GM13977 (cell line): ENCODE measurements around the gene STK33.

ENCODE experiments used
- DNase-seq: peaks from one replicate; pipeline ENCODE4 v3.0.0; 2012; ENCODE audit warnings: low spot score
- in situ Hi-C: fragments of 300-500 bp; cut with MboI; formaldehyde crosslinking; loops from one replicate; pipeline ENCODE4 v1.12.0; 2022; ENCODE audit warnings: low sequenced_read_pairs, low pct_unique_long_range_greater_than_20kb, mixed read lengths, inconsistent platforms; ENCODE audit not compliant: unreplicated experiment
- TF ChIP-seq, protein P1 (sequence below): IDR thresholded peaks from 2 replicates; pipeline ENCODE4 v1.5.1; 2012; ENCODE audit warnings: mild to moderate bottlenecking, control low read depth; ENCODE audit not compliant: insufficient read depth; ENCODE audit errors: extremely low read depth, missing control alignments

Gene STK33

GRCh38 chr11:8564526-8564925 is 29.5 kb downstream of the STK33 start:
- no peak for DNase-seq
- TF ChIP-seq, protein P1, sequence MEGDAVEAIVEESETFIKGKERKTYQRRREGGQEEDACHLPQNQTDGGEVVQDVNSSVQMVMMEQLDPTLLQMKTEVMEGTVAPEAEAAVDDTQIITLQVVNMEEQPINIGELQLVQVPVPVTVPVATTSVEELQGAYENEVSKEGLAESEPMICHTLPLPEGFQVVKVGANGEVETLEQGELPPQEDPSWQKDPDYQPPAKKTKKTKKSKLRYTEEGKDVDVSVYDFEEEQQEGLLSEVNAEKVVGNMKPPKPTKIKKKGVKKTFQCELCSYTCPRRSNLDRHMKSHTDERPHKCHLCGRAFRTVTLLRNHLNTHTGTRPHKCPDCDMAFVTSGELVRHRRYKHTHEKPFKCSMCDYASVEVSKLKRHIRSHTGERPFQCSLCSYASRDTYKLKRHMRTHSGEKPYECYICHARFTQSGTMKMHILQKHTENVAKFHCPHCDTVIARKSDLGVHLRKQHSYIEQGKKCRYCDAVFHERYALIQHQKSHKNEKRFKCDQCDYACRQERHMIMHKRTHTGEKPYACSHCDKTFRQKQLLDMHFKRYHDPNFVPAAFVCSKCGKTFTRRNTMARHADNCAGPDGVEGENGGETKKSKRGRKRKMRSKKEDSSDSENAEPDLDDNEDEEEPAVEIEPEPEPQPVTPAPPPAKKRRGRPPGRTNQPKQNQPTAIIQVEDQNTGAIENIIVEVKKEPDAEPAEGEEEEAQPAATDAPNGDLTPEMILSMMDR, result no peak
- in situ Hi-C loops, result loop anchor here (10.0 to 25.0 kb wide), 2 partner anchors 227 to 340 kb away; no protein-coding TSS in a partner anchor

DNA sequence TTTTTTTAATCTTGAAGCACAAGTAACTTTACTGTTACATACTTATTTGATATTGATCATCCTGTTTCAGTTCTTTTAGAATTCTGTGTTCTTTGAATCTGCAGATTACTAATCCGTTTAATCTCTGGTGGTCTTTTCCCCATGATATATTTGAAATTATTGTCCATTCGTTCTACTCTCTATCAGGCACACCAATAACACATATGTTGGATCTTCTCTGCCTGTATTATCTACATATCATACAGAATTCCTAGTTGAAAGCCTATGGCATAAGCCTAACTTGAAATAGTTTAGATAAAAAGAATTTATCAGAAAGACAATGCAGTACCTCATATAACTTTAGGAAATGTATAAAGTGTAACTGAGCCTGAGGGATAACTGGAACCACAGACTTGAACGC is 32.6 kb downstream of the STK33 start:
- no peak for DNase-seq
- in situ Hi-C loops, result loop anchor here (10.0 to 25.0 kb wide), 2 partner anchors 224 to 337 kb away; no protein-coding TSS in a partner anchor
- TF ChIP-seq, protein P1, result no peak

DNA sequence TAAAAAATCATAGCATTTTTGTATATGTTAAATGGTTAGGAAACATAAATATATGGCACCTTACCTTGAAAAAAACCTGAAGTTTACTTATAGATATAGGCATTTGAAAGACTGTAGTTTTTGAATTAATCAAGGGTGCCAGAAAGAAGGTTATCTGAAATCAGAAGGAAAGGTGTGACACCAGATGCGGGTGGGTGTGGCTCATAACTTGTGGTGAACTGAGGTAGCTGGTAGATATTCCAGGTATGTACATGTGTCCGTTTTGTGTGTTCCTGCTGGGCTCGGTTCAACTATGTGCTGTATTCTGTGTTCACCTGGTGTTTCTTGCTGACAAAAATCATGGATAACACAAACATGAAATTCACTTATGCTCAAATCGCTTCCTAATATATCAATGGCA is 35.6 kb downstream of the STK33 start:
- TF ChIP-seq, protein P1, result no peak
- no peak for DNase-seq
- in situ Hi-C loops, result loop anchor here (25.0 kb wide), 1 partner anchor 221 kb away; no protein-coding TSS in a partner anchor

DNA sequence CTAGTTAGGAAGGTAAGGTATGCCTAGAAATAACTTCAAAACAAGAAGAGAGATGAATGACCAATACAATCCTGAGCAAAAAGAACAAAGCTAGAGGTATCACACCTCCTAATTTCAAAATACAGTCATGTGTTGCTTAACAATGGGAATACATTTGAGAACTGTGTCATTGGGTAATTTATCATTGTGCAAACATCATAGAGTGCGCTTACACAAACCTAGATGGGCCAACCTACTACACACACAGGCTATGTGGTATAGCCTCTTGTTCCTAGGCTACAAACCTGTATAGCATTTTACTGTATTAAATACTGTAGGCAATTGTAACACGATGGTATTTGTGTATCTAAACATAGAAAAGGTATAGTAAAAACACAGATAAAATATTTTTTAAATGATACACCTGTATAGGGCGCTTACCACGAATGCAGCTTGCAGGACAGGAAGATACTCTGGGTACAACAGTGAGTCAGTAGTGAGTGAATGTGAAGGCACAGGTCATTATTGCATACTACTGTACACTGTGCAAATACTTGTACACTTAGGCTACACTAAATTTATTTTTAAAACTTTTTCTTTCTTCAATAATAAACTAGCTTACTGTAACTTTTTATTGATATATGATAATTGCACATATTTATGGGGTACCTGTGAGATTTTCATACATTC is 48.2 kb downstream of the STK33 start:
- TF ChIP-seq, protein P1, result no peak
- in situ Hi-C loops, result no loop called here
- no peak for DNase-seq

- in situ Hi-C loops, result no loop called here
- no peak for DNase-seq
- TF ChIP-seq, protein P1, result no peak
Measured at GRCh38 chr11:8544807-8545206, 49.2 kb downstream of the STK33 start.

GRCh38 chr11:8543278-8543677 is 50.8 kb downstream of the STK33 start:
- no peak for DNase-seq
- TF ChIP-seq, protein P1, result no peak
- in situ Hi-C loops, result no loop called here
